HPDE6-E6E7 (cell line): ENCODE measurements around the gene MYO5B.

Experiments
- DNase-seq: peaks from one replicate; pipeline ENCODE4 v3.0.0; 2011; ENCODE audit warnings: missing footprints; ENCODE audit errors: extremely low spot score

The MYO5B gene

GRCh38 chr18:50189160-50189559, 5.8 kb downstream of the MYO5B start:
- no peak for DNase-seq

GRCh38 chr18:50188652-50189051, 6.3 kb downstream of the MYO5B start:
- no peak for DNase-seq

GRCh38 chr18:50187659-50188058, 7.3 kb downstream of the MYO5B start:
- no peak for DNase-seq

DNA sequence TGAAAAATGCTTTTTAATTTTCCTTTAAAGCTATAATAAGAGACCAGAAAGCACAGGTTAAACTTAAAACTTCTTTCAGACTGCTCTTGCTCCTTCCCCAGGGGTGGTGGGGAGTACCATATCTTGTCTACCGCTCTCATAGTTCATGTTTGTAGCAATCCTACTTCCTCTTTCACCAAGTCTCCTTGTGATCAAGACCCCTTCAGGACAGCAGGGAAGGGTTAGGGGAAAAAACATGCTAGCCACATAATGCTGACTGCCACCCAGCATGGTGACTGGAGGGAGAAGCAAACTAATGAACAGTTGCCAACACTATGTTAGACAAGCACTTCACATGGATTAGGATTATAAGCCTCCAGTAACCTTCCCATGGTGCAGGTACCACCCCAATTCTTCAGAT, 8.6 kb downstream of the MYO5B start:
- no peak for DNase-seq

- peak; percentile 39 for DNase-seq
Measured at GRCh38 chr18:50183556-50183955, 11.4 kb downstream of the MYO5B start.

DNA sequence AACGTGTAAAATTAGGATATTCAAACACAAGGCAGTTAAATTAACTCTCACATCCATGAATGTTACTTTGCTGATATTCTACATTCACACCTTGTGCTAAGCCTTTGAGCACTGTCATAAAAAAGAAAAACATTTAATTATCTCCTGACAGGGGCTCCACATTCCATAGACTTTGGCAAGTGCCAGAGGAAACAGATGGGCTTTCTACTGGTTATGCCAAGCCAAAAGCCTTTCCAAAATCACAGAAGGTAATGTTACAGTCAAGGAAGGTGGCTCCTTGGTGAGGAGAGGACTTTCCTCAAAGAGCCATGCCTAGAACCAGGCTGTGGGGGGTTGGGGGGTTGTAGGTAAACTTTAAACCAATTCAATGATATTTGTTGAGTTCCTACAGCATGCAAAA, 12.4 kb downstream of the MYO5B start:
- no peak for DNase-seq

DNA sequence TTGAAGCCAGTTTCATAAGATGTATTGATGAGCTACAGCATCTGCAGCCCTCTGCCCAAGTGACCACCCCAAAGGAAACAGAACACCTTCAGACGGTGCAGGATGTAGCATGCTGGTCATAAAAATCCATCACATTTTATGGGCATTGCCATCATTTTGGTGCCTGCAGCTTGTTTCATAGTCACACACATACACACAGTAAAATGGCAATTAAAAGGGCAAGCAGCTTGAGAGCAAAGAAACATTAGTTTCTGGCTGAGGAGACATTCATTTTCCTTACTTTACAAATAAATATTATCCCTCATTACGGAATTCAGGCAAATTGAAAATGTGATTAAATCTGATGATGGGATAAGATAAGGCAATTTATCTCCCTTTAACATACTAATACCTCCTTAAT, 13.4 kb downstream of the MYO5B start:
- no peak for DNase-seq

- no peak for DNase-seq
Measured at GRCh38 chr18:50179465-50179864, 15.5 kb downstream of the MYO5B start.

GRCh38 chr18:50177294-50177992, 17.5 kb downstream of the MYO5B start:
- DNase-seq = no peak

GRCh38 chr18:50172367-50172766, 22.6 kb downstream of the MYO5B start:
- DNase-seq = no peak

GRCh38 chr18:50171406-50171805, 23.5 kb downstream of the MYO5B start:
- no peak for DNase-seq

- no peak for DNase-seq
Measured at GRCh38 chr18:50170004-50170403, 24.9 kb downstream of the MYO5B start.

GRCh38 chr18:50169149-50169548, 25.8 kb downstream of the MYO5B start:
- no peak for DNase-seq

DNA sequence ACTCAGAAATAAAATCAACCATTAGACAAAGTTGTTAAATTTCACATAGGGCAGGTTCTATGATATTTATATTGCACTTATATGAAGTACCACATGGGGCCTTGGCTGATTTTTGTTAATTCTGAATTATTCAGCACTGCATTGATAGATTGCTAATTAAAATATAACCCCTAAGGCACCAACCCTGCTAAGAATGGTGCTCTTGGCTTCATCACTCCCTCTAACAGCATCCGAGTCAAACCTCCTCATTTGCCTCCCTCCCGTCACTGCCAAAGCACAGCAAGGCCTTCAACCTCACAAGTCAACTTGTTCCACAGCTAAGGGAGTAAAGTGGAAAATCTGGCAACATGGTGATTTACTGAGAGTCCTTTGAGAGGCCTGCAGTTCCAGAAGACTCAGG, 27.0 kb downstream of the MYO5B start:
- no peak for DNase-seq

- DNase-seq = no peak
Measured at GRCh38 chr18:50166901-50167300, 28.0 kb downstream of the MYO5B start.

DNA sequence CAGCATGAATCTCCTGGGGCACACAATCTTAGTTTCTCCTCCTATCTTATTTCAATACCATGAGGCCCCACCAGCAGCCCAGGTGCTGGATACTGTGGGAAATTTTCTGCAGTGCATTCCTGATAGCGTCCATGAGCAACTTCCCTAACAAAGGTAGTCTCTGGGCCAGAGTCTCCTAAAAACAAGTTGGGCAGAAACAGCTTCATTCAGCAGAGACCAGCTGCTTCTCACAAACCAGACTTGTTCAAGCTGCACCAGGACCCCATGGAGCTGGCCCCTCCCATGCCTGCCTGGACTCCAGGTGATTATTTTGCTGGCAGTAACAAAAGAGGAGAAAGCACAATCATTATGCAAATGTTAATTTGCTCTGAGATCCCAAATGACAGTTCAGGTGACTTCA, 31.4 kb downstream of the MYO5B start:
- DNase-seq = no peak

- DNase-seq = no peak
Measured at GRCh38 chr18:50162486-50163304, 32.3 kb downstream of the MYO5B start.

- DNase-seq = peak; percentile 52
Measured at GRCh38 chr18:50161597-50162205, 33.2 kb downstream of the MYO5B start.

GRCh38 chr18:50159654-50160046, 35.3 kb downstream of the MYO5B start:
- no peak for DNase-seq

DNA sequence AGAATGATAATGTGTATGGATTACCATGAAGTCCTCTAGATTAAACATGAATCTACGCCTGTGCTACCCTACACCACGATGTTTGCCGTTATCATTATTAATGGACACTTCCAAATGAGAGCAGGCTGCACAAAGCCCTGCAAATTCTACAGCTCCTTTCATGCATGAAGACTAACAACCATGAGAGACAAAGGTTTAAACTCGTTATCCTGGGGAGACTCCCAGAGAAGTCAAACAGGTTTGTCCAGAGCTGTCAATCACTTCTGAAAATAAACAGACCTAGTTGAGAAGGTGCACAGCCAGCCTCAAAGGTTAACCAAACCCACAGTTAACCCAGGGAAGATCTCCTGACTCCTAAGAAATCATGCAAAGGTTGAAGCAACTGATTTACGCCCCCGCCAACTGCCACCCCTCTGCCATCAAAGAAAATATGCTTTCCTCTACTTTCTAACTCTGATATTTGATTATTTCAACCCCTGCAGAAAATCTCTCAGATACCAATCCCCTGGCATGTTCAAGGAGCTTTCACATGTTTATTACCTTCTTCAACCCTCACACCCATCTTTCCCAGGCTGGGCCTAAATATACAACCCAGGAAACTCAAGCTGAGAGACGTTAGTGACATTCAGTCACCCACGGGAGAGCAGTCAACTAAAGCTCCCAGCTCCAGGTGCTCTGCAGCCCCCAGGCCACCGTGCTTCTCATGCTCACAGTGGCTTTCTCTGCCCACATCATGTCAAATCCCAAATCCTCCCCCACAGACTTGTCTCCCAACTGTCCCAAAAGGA, 35.9 kb downstream of the MYO5B start:
- DNase-seq = peak; percentile 86

DNA sequence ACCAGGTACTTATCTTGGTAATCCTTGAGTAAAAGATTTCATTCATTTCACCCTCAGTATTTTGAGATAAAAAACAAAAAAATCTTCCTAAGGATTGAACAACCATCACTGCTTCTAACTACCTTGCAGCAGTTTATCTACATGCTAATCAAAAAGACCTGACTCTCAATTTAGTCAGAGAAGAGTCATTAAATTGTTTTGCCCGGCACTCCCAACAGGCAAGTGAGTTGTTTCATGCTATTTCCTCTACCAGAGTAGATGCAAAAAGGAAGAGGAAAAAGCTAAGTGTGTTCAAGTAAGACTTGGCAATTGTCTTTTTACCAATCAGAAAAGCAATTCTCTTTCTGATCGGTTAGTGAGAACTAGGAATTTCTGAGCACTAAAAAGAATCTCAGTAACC, 39.5 kb downstream of the MYO5B start:
- no peak for DNase-seq

DNA sequence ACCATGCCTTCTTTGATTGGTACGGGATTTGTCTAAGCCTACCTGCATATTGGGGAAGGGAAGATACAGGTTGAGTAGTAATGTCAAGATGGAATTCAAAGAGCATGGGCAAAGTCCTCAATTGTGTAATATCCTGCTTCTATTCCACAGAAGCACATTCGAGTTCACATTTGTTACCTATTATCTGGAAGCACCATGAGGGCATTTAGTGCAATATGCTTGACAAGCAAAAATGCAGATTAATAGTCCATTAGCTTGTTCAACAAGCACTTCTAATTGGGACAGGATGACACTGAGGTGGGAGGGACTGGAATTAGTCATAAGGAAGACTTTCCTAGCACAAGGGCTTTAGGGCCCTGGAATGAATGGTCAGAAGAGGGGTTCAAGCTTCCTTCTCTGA, 40.5 kb downstream of the MYO5B start:
- DNase-seq = no peak
